HepG2 (cell line): ENCODE data around the gene SUSD6. TPM values are rescaled to one million over a fixed set of nuclear protein-coding genes. Genes with fewer than 3 reads are reported as not detected.

Experiments
- HES4 ChIP-seq: sonication (generic); formaldehyde crosslinking; IDR thresholded peaks from 2 replicates; pipeline ENCODE4 v1.9.0; 2021; ENCODE audit warnings: mild to moderate bottlenecking, missing genetic modification reagents, borderline replicate concordance
- MTA3 ChIP-seq: sonication (generic); formaldehyde crosslinking; IDR thresholded peaks from 2 replicates; pipeline ENCODE4 v1.4.0; 2020; ENCODE audit warnings: missing genetic modification reagents
- RERE ChIP-seq: IDR thresholded peaks from 2 replicates; pipeline ENCODE4 v1.6.1; 2016; ENCODE audit warnings: low read depth, missing genetic modification reagents, missing compliant biosample characterization
- THAP9 ChIP-seq: sonication (generic); formaldehyde crosslinking; IDR thresholded peaks from 2 replicates; pipeline ENCODE4; 2020; ENCODE audit warnings: missing genetic modification reagents, mild to moderate bottlenecking, borderline replicate concordance
- ZBTB40 ChIP-seq, 2 experiments: fragments of 450-650 bp in 1 of 2; sonication (generic) in 1 of 2; formaldehyde crosslinking in 1 of 2; IDR thresholded peaks; 2 replicates each; pipeline versions ENCODE4 v1.6.1 to v1.8.0; 2016 to 2022; ENCODE audit warnings: antibody characterized with exemption in 1 of 2, mild to moderate bottlenecking in 1 of 2, missing genetic modification reagents in 1 of 2
- ZKSCAN8 ChIP-seq: IDR thresholded peaks from 2 replicates; pipeline ENCODE4 v1.6.1; 2016; ENCODE audit warnings: borderline replicate concordance, missing genetic modification reagents, missing compliant biosample characterization
- ZNF468 ChIP-seq: sonication (generic); formaldehyde crosslinking; IDR thresholded peaks from 2 replicates; pipeline ENCODE4 v1.8.0; 2022; ENCODE audit warnings: mild to moderate bottlenecking, moderate library complexity, missing genetic modification reagents
- ZNF550 ChIP-seq: sonication (generic); formaldehyde crosslinking; IDR thresholded peaks from 2 replicates; pipeline ENCODE4 v1.4.0; 2020; ENCODE audit warnings: mild to moderate bottlenecking, missing genetic modification reagents, borderline replicate concordance
- polyA plus RNA-seq, 8 experiments: library from polyadenylated mRNA; depleted of rRNA in 3 of 8; stranded (reverse) in 7 of 8; unstranded in 1 of 8; fragments of >200 nt; fragmentation: Illumina TruSeq in 4 of 8; extraction: Trizol in 4 of 8; gene quantifications; 2 replicates each; pipeline versions ENCODE4 v1.2.1 to v1.2.3, GENCODE V29; 2011 to 2016; ENCODE audit warnings: low read depth in 4 of 8, missing spikeins in 1 of 8, mixed read lengths in 1 of 8; ENCODE audit not compliant: insufficient read depth in 1 of 8
- total RNA-seq, 5 experiments: library from RNA; depleted of rRNA; stranded (reverse); fragments of >200 nt; fragmentation: Illumina TruSeq; extraction: Trizol; gene quantifications; 2 replicates each; pipeline ENCODE4 v1.2.3, GENCODE V29; 2016; ENCODE audit warnings: low read depth in 1 of 5

Gene SUSD6
- total and polyA plus RNA-seq, 2 of the 13 experiments (the other 11 are each of a cell fraction or from before 2014, with no cell fraction given) = 7.2 to 7.4 TPM

- TF ChIP-seq THAP9 (CRISPR knock-in tag) (no peak), ZNF468 (CRISPR knock-in tag) (no peak), ZKSCAN8 (no peak), ZBTB40 (IDR thresholded peaks at IDR 0.05) (no peak), ZBTB40 (CRISPR knock-in tag; IDR thresholded peaks at IDR 0.05) (no peak), MTA3 (CRISPR knock-in tag) (no peak), HES4 (CRISPR knock-in tag) (no peak), RERE (CRISPR knock-in tag) (no peak), ZNF550 (no peak)
Measured at GRCh38 chr14:69672356-69672755, 61.0 kb downstream of the SUSD6 start (continued).
